Transverse colon (tissue), 4 donors: ENCODE measurements around the gene SPG11. TPM values are rescaled to one million over a fixed set of nuclear protein-coding genes. Genes with fewer than 3 reads are reported as not detected.

ENCODE experiments used
- DNase-seq: peaks from one replicate; pipeline ENCODE4 v3.0.0-alpha.2; 2019
- H3K27ac ChIP-seq, 4 donors: fragments of 200-600 bp; sonication (generic); 2 replicates each; pipeline ENCODE4 v1.5.1; 2016 to 2018; ENCODE audit warnings: inconsistent platforms in 4 of 4
- H3K27me3 ChIP-seq: fragments of 200-600 bp; sonication (generic); 2 replicates; pipeline ENCODE4 v1.5.1; 2017; ENCODE audit warnings: inconsistent platforms
- H3K36me3 ChIP-seq, 4 donors: fragments of 200-600 bp; sonication (generic); 2 replicates each; pipeline ENCODE4 v1.5.1; 2017 to 2019; ENCODE audit warnings: inconsistent platforms in 4 of 4
- H3K4me1 ChIP-seq, 4 donors: fragments of 200-600 bp; sonication (generic); 2 replicates each; pipeline ENCODE4 v1.5.1; 2017 to 2020; ENCODE audit warnings: inconsistent platforms in 4 of 4
- H3K4me3 ChIP-seq, 4 donors: fragments of 200-600 bp; sonication (generic); 1 replicate in 1 of 4; 2 replicates in 3 of 4; pipeline versions ENCODE4 v1.5.1 to v1.6.1; 2017 to 2019; ENCODE audit warnings: inconsistent platforms in 4 of 4
- H3K9me3 ChIP-seq, 2 donors: fragments of 200-600 bp; sonication (generic); 2 replicates each; pipeline ENCODE4 v1.5.1; 2017 to 2019; ENCODE audit warnings: inconsistent platforms in 2 of 2
- EP300 ChIP-seq: sonication (generic); formaldehyde crosslinking; IDR thresholded peaks from one replicate; pipeline ENCODE4 v1.6.1; 2017; ENCODE audit warnings: antibody characterized with exemption, low read depth
- POLR2A ChIP-seq: fragments of 450-650 bp; IDR thresholded peaks from one replicate; pipeline ENCODE4 v1.6.1; 2016; ENCODE audit warnings: antibody characterized with exemption, mild to moderate bottlenecking, moderate library complexity
- POLR2AphosphoS5 ChIP-seq, 3 donors: sonication (generic); formaldehyde crosslinking; IDR thresholded peaks; one replicate each; pipeline ENCODE4 v1.6.1; 2016; ENCODE audit warnings: antibody characterized with exemption in 3 of 3
- WGBS, 2 donors: methylation state at CpG; one replicate each; pipeline ENCODE4 v1.1.5; 2018; ENCODE audit warnings: low coverage in 1 of 2; 5-methylcytosine and 5-hydroxymethylcytosine counted together
- in situ Hi-C, 4 donors: fragments of 200-750 bp; cut with MboI; loops; one replicate each; pipeline versions ENCODE4 v1.15.0 to v1.15.1; 2017; ENCODE audit warnings: low sequenced_read_pairs in 3 of 4, low pct_ligation_motif_present in 1 of 4, low pct_unique_long_range_greater_than_20kb in 1 of 4
- intact Hi-C: fragments of 100-400 bp; cut with DNase I; formaldehyde crosslinking; loops from one replicate; pipeline ENCODE4 v1.15.1; 2023; ENCODE audit warnings: low total_unique reads
- total RNA-seq, 4 donors: library from RNA; depleted of rRNA; stranded (reverse); fragments of >200 nt; gene quantifications; one replicate each; pipeline ENCODE4 v1.1.0, GENCODE V29; 2016
- TF ChIP-seq, protein P1 (sequence below), 5 experiments: fragments of 200-600 bp in 3 of 5; fragments of 450-650 bp in 2 of 5; sonication (generic) in 3 of 5; IDR thresholded peaks; 1 replicate in 2 of 5; 2 replicates in 3 of 5; pipeline ENCODE4 v1.5.1; 2016 to 2017; ENCODE audit warnings: antibody characterized with exemption in 5 of 5, inconsistent platforms in 3 of 5, mild to moderate bottlenecking in 2 of 5, moderate library complexity in 1 of 5

The SPG11 gene
- total RNA-seq, 4 donors from 2014 or later, result 79.7 to 149 (median 103) TPM

DNA sequence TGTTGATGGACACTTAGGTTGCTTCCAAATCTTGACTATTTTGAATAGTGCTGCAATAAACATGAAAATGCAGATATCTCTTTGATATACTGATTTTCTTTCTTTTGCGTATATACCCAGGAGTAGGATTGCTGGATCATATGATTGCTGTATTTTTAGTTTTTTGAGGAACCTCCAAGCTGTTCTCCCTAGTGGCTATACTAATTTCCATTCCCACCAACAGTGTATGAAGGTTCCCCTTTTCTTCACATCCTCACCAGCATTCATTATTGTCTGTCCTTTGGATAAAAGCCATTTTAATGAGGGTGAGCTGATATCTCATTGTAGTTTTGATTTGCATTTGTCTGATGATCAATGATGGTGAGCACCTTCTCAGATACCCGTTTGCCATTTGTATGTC lies 35.2 kb upstream of the SPG11 start:
- Histone ChIP-seq H3K27me3 (no peaks in the 10 kb centered on the region), H3K4me1 (no peaks in the 10 kb centered on the region), H3K27ac (no peak overlapping the region), H3K9me3 (no peaks in the 10 kb centered on the region), H3K36me3 (no peaks in the 10 kb centered on the region), H3K4me3 (no peak overlapping the region)
- in situ Hi-C loops (no loop called here), intact Hi-C loops (no loop called here)
- WGBS, 2 donors, result 91 to 100% methylated on average over 1 to 2 of the region's 2 CpGs
- no peak for DNase-seq
- no peak for TF ChIP-seq POLR2AphosphoS5 (IDR thresholded peaks at IDR 0.05)
- TF ChIP-seq POLR2A, result no peak
- TF ChIP-seq, protein P1, sequence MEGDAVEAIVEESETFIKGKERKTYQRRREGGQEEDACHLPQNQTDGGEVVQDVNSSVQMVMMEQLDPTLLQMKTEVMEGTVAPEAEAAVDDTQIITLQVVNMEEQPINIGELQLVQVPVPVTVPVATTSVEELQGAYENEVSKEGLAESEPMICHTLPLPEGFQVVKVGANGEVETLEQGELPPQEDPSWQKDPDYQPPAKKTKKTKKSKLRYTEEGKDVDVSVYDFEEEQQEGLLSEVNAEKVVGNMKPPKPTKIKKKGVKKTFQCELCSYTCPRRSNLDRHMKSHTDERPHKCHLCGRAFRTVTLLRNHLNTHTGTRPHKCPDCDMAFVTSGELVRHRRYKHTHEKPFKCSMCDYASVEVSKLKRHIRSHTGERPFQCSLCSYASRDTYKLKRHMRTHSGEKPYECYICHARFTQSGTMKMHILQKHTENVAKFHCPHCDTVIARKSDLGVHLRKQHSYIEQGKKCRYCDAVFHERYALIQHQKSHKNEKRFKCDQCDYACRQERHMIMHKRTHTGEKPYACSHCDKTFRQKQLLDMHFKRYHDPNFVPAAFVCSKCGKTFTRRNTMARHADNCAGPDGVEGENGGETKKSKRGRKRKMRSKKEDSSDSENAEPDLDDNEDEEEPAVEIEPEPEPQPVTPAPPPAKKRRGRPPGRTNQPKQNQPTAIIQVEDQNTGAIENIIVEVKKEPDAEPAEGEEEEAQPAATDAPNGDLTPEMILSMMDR (IDR thresholded peaks at IDR 0.05), result no peak
- no peak for TF ChIP-seq EP300

DNA sequence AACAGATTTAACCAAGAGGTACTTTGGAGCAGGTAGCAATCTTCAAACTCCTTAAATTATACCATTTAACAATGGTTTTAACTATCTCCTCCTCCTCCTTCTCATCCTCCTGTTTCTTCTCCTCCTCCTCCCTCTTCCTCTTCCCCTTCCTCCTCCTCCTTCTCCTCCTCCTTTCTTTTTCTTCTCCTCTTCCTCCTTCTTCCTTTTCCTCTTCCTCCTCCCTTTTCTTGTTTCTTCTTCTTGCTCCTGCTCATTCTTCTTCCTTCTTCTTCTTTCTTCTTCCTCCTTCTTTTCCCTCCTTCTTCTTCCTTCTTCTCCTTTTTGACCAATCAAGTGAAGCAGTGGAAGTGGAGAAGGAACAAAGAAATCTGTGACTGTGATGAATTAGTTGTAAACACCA lies 33.6 kb upstream of the SPG11 start:
- Histone ChIP-seq H3K27me3 (no peaks in the 10 kb centered on the region), H3K4me1 (no peaks in the 10 kb centered on the region), H3K27ac (no peak overlapping the region), H3K4me3 (no peak overlapping the region), H3K9me3 (no peaks in the 10 kb centered on the region), H3K36me3 (no peaks in the 10 kb centered on the region)
- TF ChIP-seq POLR2A, result no peak
- no peak for TF ChIP-seq POLR2AphosphoS5 (IDR thresholded peaks at IDR 0.05)
- no peak for TF ChIP-seq EP300
- TF ChIP-seq, protein P1 (IDR thresholded peaks at IDR 0.05), result no peak
- in situ Hi-C loops (no loop called here), intact Hi-C loops (no loop called here)
- no peak for DNase-seq

DNA sequence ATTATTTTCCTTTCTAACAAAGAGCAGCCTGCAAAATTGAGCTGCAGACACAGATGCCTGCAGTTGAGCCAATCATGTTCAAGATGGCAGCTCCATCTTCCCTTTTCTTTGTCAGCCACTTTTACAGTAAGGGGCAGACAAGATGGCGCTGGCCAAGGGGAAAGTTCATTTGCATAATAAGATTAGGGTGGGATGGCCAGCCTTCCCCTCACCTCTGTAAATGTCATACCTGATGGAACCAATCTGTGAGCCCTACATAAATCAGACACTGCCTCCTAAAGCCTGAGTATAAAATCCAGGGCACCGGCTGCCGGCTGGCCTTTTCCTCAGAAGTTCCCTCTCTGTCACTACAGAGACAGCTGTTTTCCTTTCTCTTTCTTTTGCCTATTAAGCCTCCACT lies 31.8 kb upstream of the SPG11 start:
- intact Hi-C loops, result no loop called here
- no peak for DNase-seq
- 78 to 80% methylated on average over 1 to 3 of the region's 3 CpGs for WGBS, 2 donors

DNA sequence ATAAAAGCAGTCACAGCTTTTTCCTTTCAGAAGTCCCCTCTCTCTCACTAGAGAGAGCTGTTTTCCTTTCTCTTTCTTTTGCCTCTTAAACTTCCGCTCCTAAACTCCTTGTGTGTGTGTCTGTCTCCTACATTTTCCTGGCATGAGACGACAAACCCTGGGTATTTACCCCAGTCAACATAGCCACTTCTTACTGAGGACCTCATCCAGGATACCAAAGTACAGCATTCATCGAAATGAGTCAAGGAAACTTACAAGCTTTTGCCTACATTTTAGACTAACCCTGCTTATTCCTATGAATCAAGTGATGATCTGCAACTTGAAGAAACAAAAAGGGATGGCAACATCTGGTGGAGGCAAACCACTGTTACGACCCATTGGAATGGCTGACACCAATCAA lies 31.0 kb upstream of the SPG11 start:
- no peaks in the 10 kb centered on the region for H3K36me3 ChIP-seq
- 80 to 88% methylated on average over 3 to 4 of the region's 4 CpGs for WGBS, 2 donors
- TF ChIP-seq EP300 (no peak), POLR2AphosphoS5 (IDR thresholded peaks at IDR 0.05) (no peak), POLR2A (no peak)
- TF ChIP-seq, protein P1 (IDR thresholded peaks at IDR 0.05), result no peak
- no peak overlapping the region for H3K27ac ChIP-seq
- DNase-seq, result no peak
- H3K27me3 ChIP-seq, result no peaks in the 10 kb centered on the region
- no peaks in the 10 kb centered on the region for H3K9me3 ChIP-seq
- H3K4me3 ChIP-seq, result no peak overlapping the region
- intact Hi-C loops (no loop called here), in situ Hi-C loops (no loop called here)
- H3K4me1 ChIP-seq, result no peaks in the 10 kb centered on the region

More for the DNA sequence above, 31.8 kb upstream of the SPG11 start:
- Histone ChIP-seq H3K9me3 (no peaks in the 10 kb centered on the region), H3K27ac (peak overlapping the region in 1 of 4 donors; percentile 19), H3K36me3 (no peaks in the 10 kb centered on the region), H3K4me3 (no peak overlapping the region), H3K27me3 (no peaks in the 10 kb centered on the region), H3K4me1 (no peaks in the 10 kb centered on the region)
- in situ Hi-C loops, result no loop called here
- TF ChIP-seq EP300 (no peak), POLR2AphosphoS5 (IDR thresholded peaks at IDR 0.05) (no peak), POLR2A (no peak)
- TF ChIP-seq, protein P1 (IDR thresholded peaks at IDR 0.05), result no peak
